ENCODE results near the gene RNF43. TPM values are rescaled to one million over a fixed set of nuclear protein-coding genes. Genes with fewer than 3 reads are reported as not detected.

Gene RNF43
- polyA plus RNA-seq, 1 donor from 2014 or later: not detected

GRCh38 chr17:58410714-58411407 lies 6.5 kb downstream of the RNF43 start:
- Histone ChIP-seq H3K36me3 (ENCODE audit: insufficient read depth, low read length) (no peaks in the 10 kb centered on the region), H3F3A (ENCODE audit: insufficient read depth, low read length, poor library complexity, severe bottlenecking) (no peaks in the 10 kb centered on the region), H3K4me3 (ENCODE audit: low read length) (no peak overlapping the region), H3K9ac (ENCODE audit: low read length) (no peak overlapping the region), H3K27ac (ENCODE audit: low read length) (no peak overlapping the region), H3K27me3 (ENCODE audit: insufficient read depth, low read depth, low read length) (no peaks in the 10 kb centered on the region), H3K79me2 (replicated peaks; ENCODE audit: insufficient read depth, low read length) (no peaks in the 10 kb centered on the region), H3K4me2 (ENCODE audit: low read length) (no peak overlapping the region), H4K20me1 (ENCODE audit: insufficient read depth) (no peaks in the 10 kb centered on the region), H2AFZ (ENCODE audit: low read depth, low read length) (no peak overlapping the region), H3K9me2 (ENCODE audit: insufficient read depth, low read length) (no peaks in the 10 kb centered on the region), H3K9me3 (ENCODE audit: low read length) (no peaks in the 10 kb centered on the region)
- TF ChIP-seq SMC3 (conservative IDR thresholded peaks at IDR 0.05; ENCODE audit: poor library complexity) (no peak), MXI1 (conservative IDR thresholded peaks at IDR 0.05; ENCODE audit: poor library complexity, severe bottlenecking) (no peak), REST (IDR thresholded peaks at IDR 0.05; ENCODE audit: borderline replicate concordance) (no peak), RAD21 (conservative IDR thresholded peaks at IDR 0.05) (no peak), POLR2AphosphoS5 (IDR thresholded peaks at IDR 0.05) (no peak), EZH2 (IDR thresholded peaks at IDR 0.05; ENCODE audit: borderline replicate concordance, insufficient read depth, low read length, poor library complexity, severe bottlenecking) (no peak), CTCF (IDR thresholded peaks at IDR 0.05; ENCODE audit: poor library complexity, severe bottlenecking) (no peak), TAF1 (IDR thresholded peaks at IDR 0.05; ENCODE audit: low read depth) (no peak), EP300 (conservative IDR thresholded peaks at IDR 0.05; ENCODE audit: poor library complexity, severe bottlenecking) (no peak)

GRCh38 chr17:58409432-58409831 lies 7.9 kb downstream of the RNF43 start:
- no peaks in the 10 kb centered on the region for H3K9me2 ChIP-seq (ENCODE audit: insufficient read depth, low read length)
- H3K27ac ChIP-seq (ENCODE audit: low read length): no peak overlapping the region
- H3K4me2 ChIP-seq (ENCODE audit: low read length): no peak overlapping the region
- H3K9me3 ChIP-seq (ENCODE audit: low read length): no peaks in the 10 kb centered on the region
- TF ChIP-seq SMC3 (conservative IDR thresholded peaks at IDR 0.05; ENCODE audit: poor library complexity) (no peak), EP300 (conservative IDR thresholded peaks at IDR 0.05; ENCODE audit: poor library complexity, severe bottlenecking) (no peak), EZH2 (IDR thresholded peaks at IDR 0.05; ENCODE audit: borderline replicate concordance, insufficient read depth, low read length, poor library complexity, severe bottlenecking) (no peak), REST (IDR thresholded peaks at IDR 0.05; ENCODE audit: borderline replicate concordance) (no peak), MXI1 (conservative IDR thresholded peaks at IDR 0.05; ENCODE audit: poor library complexity, severe bottlenecking) (no peak), CTCF (IDR thresholded peaks at IDR 0.05; ENCODE audit: poor library complexity, severe bottlenecking) (no peak), TAF1 (IDR thresholded peaks at IDR 0.05; ENCODE audit: low read depth) (no peak)
- H3K27me3 ChIP-seq (ENCODE audit: insufficient read depth, low read depth, low read length): no peaks in the 10 kb centered on the region
- no peaks in the 10 kb centered on the region for H3K79me2 ChIP-seq (replicated peaks; ENCODE audit: insufficient read depth, low read length)
- H3K36me3 ChIP-seq (ENCODE audit: insufficient read depth, low read length): no peaks in the 10 kb centered on the region
- H3K4me3 ChIP-seq (ENCODE audit: low read length): no peak overlapping the region
- no peak overlapping the region for H3K9ac ChIP-seq (ENCODE audit: low read length)
- no peaks in the 10 kb centered on the region for H4K20me1 ChIP-seq (ENCODE audit: insufficient read depth)
- H3F3A ChIP-seq (ENCODE audit: insufficient read depth, low read length, poor library complexity, severe bottlenecking): no peaks in the 10 kb centered on the region
- no peak overlapping the region for H2AFZ ChIP-seq (ENCODE audit: low read depth, low read length)

Data from neural cell (in vitro differentiated cells).